Measurements from ENCODE around the gene OR2A2.
"Not testable (repeated sequence)": the region's sequence is repeated elsewhere in the genome, so short reads cannot be mapped to it uniquely, and the experiment has no call there.

GRCh38 chr7:144129601-144130000 is 20.2 kb downstream of the OR2A2 start:
- not testable (repeated sequence) for TF ChIP-seq CTCF (IDR thresholded peaks at IDR 0.05; ENCODE audit: insufficient read depth, low read length); POLR2AphosphoS5 (IDR thresholded peaks at IDR 0.05; ENCODE audit: low read depth); REST (IDR thresholded peaks at IDR 0.05; ENCODE audit: insufficient replicate concordance, low read depth); GABPA (IDR thresholded peaks at IDR 0.05; ENCODE audit: low read depth); SPI1 (IDR thresholded peaks at IDR 0.05; ENCODE audit: borderline replicate concordance, low read depth)

Measured in HL-60 (cell line).